ENCODE data around the gene GNLY.
"Not testable (repeated sequence)": the region's sequence is repeated elsewhere in the genome, so short reads cannot be mapped to it uniquely, and the experiment has no call there.

Gene GNLY

DNA sequence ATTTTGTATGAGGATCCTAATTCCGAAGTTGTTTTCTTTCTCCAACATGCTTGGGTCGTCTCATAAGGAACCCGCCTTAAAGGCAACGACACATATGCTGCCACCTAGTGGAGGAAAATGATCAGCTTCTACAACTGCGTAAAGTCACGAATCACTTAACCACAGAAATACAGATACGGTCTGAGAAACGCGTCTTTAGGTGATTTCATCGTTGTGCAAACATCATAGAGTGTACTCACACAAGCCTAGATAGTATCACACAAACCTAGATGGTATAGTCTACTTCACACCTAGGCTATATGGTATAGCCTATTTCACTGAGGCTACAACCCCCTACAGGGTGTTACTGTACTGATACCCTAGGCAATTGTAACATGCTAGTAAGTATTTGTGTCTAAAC is 13.1 kb downstream of the GNLY start:
- peak in 1 of 3 experiments; percentile 47 for DNase-seq (ENCODE audit: low read depth in 2 of 3, low spot score in 2 of 3)

GRCh38 chr2:85708641-85709040 is 14.5 kb downstream of the GNLY start:
- no peak for DNase-seq (ENCODE audit: low read depth in 2 of 3, low spot score in 2 of 3)

- no peak for DNase-seq (ENCODE audit: low read depth in 2 of 3, low spot score in 2 of 3)
These were observed 15.2 kb downstream of the GNLY start for GRCh38 chr2:85709401-85709811.

GRCh38 chr2:85710687-85711577 is 16.8 kb downstream of the GNLY start:
- DNase-seq (ENCODE audit: low read depth in 2 of 3, low spot score in 2 of 3): no peak

- DNase-seq (ENCODE audit: low read depth in 2 of 3, low spot score in 2 of 3): no peak
These were observed 17.5 kb downstream of the GNLY start for GRCh38 chr2:85711578-85712060.

DNA sequence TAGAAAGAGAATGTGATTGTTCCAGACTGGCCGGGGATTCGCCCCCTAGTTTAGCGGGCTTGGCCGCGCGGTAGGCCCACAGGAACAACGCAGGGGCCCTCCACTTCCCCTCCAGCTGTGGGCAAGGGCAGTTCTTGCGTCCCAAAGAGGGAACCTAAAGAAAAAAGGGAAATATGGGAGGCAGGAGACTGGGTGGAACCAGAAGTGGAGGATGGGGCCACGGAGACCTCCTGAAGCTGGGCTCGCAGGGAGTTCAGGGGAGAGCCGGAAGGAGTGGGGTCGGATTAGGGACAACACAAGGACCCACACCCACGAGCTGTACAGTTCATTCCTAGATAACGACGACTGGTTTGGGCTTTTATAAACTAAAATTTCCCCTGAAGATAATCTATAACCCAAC is 18.2 kb downstream of the GNLY start:
- no peak for DNase-seq (ENCODE audit: low read depth in 2 of 3, low spot score in 2 of 3)

- no peak for DNase-seq (ENCODE audit: low read depth in 2 of 3, low spot score in 2 of 3)
These were observed 18.9 kb downstream of the GNLY start for GRCh38 chr2:85712849-85713612.

- no peak for DNase-seq (ENCODE audit: low read depth in 2 of 3, low spot score in 2 of 3)
These were observed 19.7 kb downstream of the GNLY start for GRCh38 chr2:85713836-85714235.

DNA sequence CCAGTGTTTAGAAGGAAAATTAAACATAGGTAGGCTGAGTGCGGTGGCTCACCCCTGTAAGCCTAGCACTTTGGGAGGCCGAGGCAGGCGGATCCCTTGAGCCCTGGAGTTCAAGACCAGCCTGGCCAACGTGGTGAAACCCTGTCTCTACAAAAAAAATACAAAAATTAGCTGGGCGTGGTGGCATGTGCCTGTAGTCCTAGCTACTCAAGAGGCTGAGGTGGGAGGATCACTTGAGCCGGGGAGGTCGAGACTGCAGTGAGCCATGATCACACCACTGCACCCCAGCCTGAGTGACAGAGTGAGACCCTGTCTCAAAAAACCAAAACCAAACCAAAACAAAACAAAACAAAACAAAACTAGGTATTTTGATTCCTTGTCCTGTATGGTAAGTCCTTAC is 20.3 kb downstream of the GNLY start:
- DNase-seq (ENCODE audit: low read depth in 2 of 3, low spot score in 2 of 3): not testable (repeated sequence)

DNA sequence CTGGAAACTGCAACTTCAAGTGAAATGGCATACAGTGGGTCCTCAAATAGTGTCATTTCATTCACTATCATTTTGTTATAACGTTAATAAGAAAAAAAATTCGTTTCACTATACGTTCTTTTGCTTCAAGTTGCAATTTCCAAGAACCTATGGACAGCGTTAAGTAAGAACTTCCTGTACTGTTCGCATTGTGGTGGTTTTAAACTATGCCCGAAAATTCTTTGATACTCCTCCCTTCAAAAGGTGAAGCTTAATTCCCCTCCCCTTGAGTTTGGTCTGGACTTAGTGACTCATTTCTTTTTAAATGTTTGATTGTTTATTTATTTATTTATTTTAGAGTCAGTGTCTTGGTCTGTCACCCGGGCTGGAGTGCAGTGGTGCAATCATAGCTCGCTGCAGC is 20.7 kb downstream of the GNLY start:
- DNase-seq (ENCODE audit: low read depth in 2 of 3, low spot score in 2 of 3): no peak

DNA sequence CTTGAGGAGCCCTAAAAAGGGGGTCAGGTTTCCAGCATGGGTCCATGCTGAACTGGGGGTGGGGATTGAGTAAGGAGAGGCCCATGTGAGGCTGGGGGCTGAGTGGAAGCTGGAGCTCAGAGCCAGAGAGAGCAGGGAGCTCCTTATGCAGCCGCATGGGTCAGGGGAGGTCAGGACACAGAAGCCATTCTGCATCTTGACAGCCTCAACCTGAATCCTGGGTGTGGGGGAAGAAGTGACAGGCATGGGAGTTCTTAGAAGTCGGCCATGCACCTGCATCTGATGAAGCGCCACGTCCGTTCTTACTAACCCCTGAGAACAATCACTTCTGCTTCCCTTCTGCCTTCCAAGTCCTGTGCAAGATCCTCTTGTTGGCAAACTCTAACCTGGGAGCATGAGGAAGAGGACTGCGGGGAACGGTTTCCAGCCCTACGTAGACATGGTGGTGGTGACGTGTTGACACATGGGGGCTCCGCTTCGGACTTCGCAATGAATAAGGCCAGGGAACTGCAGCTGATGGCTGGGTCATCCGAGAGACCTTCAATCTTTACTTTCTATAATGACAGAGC is 22.3 kb downstream of the GNLY start:
- no peak for DNase-seq (ENCODE audit: low read depth in 2 of 3, low spot score in 2 of 3)

GRCh38 chr2:85717308-85718008 is 23.3 kb downstream of the GNLY start:
- no peak for DNase-seq (ENCODE audit: low read depth in 2 of 3, low spot score in 2 of 3)

- DNase-seq (ENCODE audit: low read depth in 2 of 3, low spot score in 2 of 3): no peak
These were observed 23.8 kb downstream of the GNLY start for GRCh38 chr2:85718009-85718391.

DNA sequence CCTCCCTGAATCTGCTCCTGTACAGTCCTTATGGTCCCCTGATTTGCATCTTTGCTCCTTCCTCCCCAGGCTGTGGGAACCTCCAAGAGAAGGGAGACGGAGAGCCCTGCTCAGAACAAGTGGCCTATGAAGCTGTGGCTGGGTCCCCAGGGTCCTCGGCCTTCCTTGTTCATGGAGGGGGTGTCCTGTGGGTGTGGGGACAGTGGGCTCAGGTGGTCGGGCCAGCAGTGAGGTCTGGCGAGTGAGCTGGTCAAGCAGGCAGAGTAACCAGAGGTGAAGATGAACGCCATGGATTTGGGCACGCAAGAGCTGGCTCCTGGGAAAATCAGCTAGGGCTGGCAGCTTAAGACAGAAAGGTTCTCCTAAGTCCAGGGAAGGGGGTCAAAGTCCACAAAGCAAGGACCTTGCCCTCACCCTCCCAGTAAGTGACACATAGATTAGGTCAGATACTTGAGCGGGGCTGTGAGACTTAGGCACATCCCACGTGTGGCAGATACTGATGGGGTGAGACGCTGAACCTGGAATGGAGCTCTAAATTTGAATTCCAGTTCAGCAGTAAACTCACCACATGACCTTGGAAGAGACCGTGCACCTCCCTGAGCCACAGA is 24.8 kb downstream of the GNLY start:
- no peak for DNase-seq (ENCODE audit: low read depth in 2 of 3, low spot score in 2 of 3)

- DNase-seq (ENCODE audit: low read depth in 2 of 3, low spot score in 2 of 3): no peak
These were observed 25.6 kb downstream of the GNLY start for GRCh38 chr2:85719609-85720240.

DNA sequence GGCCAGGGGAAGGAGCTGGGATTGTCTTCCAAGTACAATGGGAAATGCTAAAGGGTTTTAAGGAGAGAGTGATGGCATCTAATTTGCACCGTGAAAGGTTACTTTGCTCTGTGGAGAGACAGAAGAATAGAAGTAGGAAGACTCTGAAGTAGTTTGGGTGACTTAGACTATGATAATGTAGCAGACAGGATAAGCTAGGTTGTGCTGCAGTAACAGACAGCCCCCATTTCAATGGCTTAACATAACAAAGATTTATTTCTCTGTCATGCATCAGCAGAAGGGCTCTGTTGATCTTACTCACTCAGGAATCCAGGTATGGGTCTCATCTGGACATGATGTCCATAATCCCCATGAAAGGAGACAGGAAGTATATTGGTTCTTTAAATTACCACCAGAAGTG is 26.4 kb downstream of the GNLY start:
- DNase-seq (ENCODE audit: low read depth in 2 of 3, low spot score in 2 of 3): no peak

DNA sequence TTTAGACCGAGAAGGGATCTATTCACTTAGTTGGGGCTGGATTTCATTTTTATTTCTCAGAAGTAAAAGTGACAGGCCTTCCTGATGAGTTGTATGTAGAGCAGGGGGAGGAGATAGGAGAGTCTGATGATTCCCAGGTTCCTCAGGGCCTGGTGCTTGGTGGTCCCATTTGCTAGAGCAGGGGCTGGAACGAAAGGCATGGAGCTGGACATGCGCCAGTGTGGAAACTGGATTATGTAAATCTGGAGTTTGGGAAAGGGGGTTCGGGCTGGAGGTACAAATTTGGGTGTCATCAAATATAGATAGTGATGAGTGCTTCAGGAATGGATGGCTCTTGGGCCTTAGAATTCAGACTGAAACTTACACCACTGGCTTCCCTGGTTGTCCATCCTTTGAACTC is 27.5 kb downstream of the GNLY start:
- no peak for DNase-seq (ENCODE audit: low read depth in 2 of 3, low spot score in 2 of 3)

DNA sequence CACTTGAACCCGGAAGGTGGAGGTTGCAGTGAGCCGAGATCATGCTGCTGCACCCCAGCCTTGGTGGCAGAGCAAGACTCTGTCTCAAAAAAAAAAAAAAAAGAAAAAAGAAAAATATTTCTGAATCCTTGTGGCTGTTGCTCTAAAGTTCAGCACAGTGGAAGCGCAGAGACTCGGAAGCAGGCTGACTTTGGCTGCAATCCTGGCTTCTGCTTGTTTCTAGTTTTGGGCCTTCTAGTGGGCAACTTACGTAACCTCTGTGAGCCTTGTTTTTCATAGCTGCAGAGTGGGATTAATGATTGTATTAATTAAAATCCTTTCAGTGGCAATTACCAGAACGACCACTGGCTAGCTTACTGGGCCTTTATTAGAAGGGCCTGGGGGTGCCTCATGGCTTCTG is 28.4 kb downstream of the GNLY start:
- no peak for DNase-seq (ENCODE audit: low read depth in 2 of 3, low spot score in 2 of 3)

- DNase-seq (ENCODE audit: low read depth in 2 of 3, low spot score in 2 of 3): no peak
These were observed 29.7 kb downstream of the GNLY start for GRCh38 chr2:85723707-85724360.

DNA sequence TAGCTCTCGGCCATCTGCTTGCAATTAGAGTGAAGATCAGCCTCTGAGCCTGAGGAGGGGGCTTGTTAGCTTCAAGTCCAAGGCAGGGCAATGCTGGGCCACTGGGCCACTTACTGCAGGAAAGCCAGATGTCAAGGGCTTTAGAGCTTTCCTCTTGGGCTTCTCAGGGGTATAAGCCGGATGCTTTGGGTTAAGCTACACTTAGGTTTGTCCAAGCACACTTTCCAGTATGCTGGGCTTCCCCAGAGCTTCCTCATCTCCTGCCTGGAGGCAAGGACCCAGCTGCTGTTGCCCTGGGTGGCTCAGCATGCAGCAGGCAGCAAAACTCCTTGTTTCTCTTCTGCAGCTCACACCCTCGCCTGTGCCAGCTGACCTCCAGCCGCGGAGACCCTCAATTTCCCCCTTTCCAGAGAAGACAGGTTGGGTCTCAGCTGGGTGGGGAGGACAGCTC is 30.6 kb downstream of the GNLY start:
- DNase-seq (ENCODE audit: low read depth in 2 of 3, low spot score in 2 of 3): no peak
